Measurements from ENCODE around the gene RAI14. TPM values are rescaled to one million over a fixed set of nuclear protein-coding genes. Genes with fewer than 3 reads are reported as not detected.

RAI14 gene
- total and polyA plus RNA-seq, 2 donors (not counting 3 experiments of a cell fraction or from before 2014, with no cell fraction given), result 114 to 369 TPM

GRCh38 chr5:34765662-34766061, 109.5 kb downstream of the RAI14 start:
- TF ChIP-seq MAX (IDR thresholded peaks at IDR 0.05; ENCODE audit: insufficient read depth, insufficient read length) (no peak), JUN (IDR thresholded peaks at IDR 0.05; ENCODE audit: borderline replicate concordance, insufficient read depth, insufficient read length, low read depth) (no peak), GATA2 (IDR thresholded peaks at IDR 0.05; ENCODE audit: insufficient read depth, insufficient read length, low read depth, low read length) (no peak), FOS (IDR thresholded peaks at IDR 0.05; ENCODE audit: borderline replicate concordance, insufficient read depth, low read length) (no peak), POLR2AphosphoS5 (IDR thresholded peaks at IDR 0.05; ENCODE audit: insufficient read depth, low read depth, low read length) (no peak), EZH2 (IDR thresholded peaks at IDR 0.05; ENCODE audit: borderline replicate concordance, low read depth, low read length, severe bottlenecking) (no peak), POLR2A (IDR thresholded peaks at IDR 0.05; ENCODE audit: low read depth, low read length) (no peak), MYC (IDR thresholded peaks at IDR 0.05; ENCODE audit: low read depth, low read length) (no peak), CTCF (IDR thresholded peaks at IDR 0.05; ENCODE audit: extremely low read depth in 1 of 2, insufficient read depth in 1 of 2, low read depth in 1 of 2, low read length in 2 of 2) (no peak)
- CTCF ChIA-PET, result no interaction called here
- H3K27me3 ChIP-seq (ENCODE audit: control insufficient read depth in 2 of 2, insufficient read depth in 2 of 2, low read length in 2 of 2), result no peaks in the 10 kb centered on the region
- POLR2A ChIA-PET, result no interaction called here
- DNase-seq (ENCODE audit: low read depth, low spot score) (no peak), FAIRE-seq (no peak)
- intact Hi-C loops (cut with micrococcal nuclease), result no loop called here
- H3K4me1 ChIP-seq (ENCODE audit: control insufficient read depth, extremely low read depth, insufficient read depth, low read length), result peaks cover 6% of the 10 kb centered on the region
- no peak overlapping the region for H3K4me3 ChIP-seq (replicated peaks in 1 of 3; ENCODE audit: insufficient read depth in 1 of 3, low read depth in 1 of 3, low read length in 3 of 3)
- BruUV-seq (replicated peaks), result no TSS peak
- H3K27ac ChIP-seq (ENCODE audit: insufficient read depth, low read depth, low read length), result no peak overlapping the region
- H3K36me3 ChIP-seq (ENCODE audit: control insufficient read depth in 2 of 2, extremely low read depth in 1 of 2, insufficient read depth in 2 of 2, low read length in 2 of 2), result peaks cover 25 to 41% of the 10 kb centered on the region in 2 experiments
- H3K9me3 ChIP-seq (replicated peaks; ENCODE audit: control insufficient read depth, insufficient read depth, low read length), result no peaks in the 10 kb centered on the region
- no peak overlapping the region for H3K9ac ChIP-seq (replicated peaks; ENCODE audit: extremely low read depth, insufficient read depth, low read length)
- no peak overlapping the region for H3K4me2 ChIP-seq (ENCODE audit: insufficient read depth, low read length)
- peaks cover 86% of the 10 kb centered on the region for H3K79me2 ChIP-seq (ENCODE audit: control insufficient read depth, insufficient read depth, low read length)
- H4K20me1 ChIP-seq (replicated peaks; ENCODE audit: control insufficient read depth, extremely low read depth, insufficient read depth, low read length), result no peaks in the 10 kb centered on the region
- no peaks in the 10 kb centered on the region for H3K9me1 ChIP-seq (replicated peaks; ENCODE audit: control insufficient read depth, extremely low read depth, insufficient read depth, low read length)
- no peak overlapping the region for H2AFZ ChIP-seq (ENCODE audit: low read depth, low read length)
- dilution Hi-C loops (cut with MboI; ENCODE audit: extremely low pct_ligation_motif_present, low sequenced_read_pairs), result no loop called here

Data from endothelial cell of umbilical vein (primary cell).